ENCODE results near the gene INPP5A. TPM values are rescaled to one million over a fixed set of nuclear protein-coding genes. Genes with fewer than 3 reads are reported as not detected.

INPP5A gene
- total and polyA plus RNA-seq, 9 of the 15 experiments (the other 6 are each of a cell fraction or from before 2014, with no cell fraction given): 0.66 to 11.6 (median 7.7) TPM

- no peak for TF ChIP-seq ZNF561 (CRISPR knock-in tag; conservative IDR thresholded peaks at IDR 0.05)
- no peak for TF ChIP-seq BRD4 (IDR thresholded peaks at IDR 0.05)
- no peak for TF ChIP-seq NFE2 (IDR thresholded peaks at IDR 0.05; ENCODE audit: low read depth)
- no peak for TF ChIP-seq ZNF239 (CRISPR knock-in tag; IDR thresholded peaks at IDR 0.05)
- no peak for TF ChIP-seq HDAC2 (IDR thresholded peaks at IDR 0.05)
- no peak for TF ChIP-seq ZNF232 (CRISPR knock-in tag; IDR thresholded peaks at IDR 0.05)
- no peak for TF ChIP-seq ZBTB5 (IDR thresholded peaks at IDR 0.05)
- no peak for TF ChIP-seq ZNF280A (IDR thresholded peaks at IDR 0.05; ENCODE audit: low read depth, partially characterized antibody)
- TF ChIP-seq RNF219 (CRISPR knock-in tag; IDR thresholded peaks at IDR 0.05): no peak
- no peak for TF ChIP-seq ZNF274 (IDR thresholded peaks at IDR 0.05; ENCODE audit: borderline replicate concordance, low read depth, low read length)
- no peak for TF ChIP-seq FOS (IDR thresholded peaks at IDR 0.05; ENCODE audit: extremely low read depth, insufficient read length)
- no peak for TF ChIP-seq ZFP1 (CRISPR knock-in tag; IDR thresholded peaks at IDR 0.05)
- no peak for TF ChIP-seq E4F1 (CRISPR knock-in tag; IDR thresholded peaks at IDR 0.05; ENCODE audit: borderline replicate concordance)
These were observed 152.3 kb downstream of the INPP5A start (continued) for GRCh38 chr10:132689721-132690360.

Data from K562 (cell line).